Upper lobe of left lung (tissue), 4 donors: Measurements from ENCODE around the gene RNF213.

Experiments used
- EP300 ChIP-seq, 4 donors: sonication (generic); formaldehyde crosslinking; IDR thresholded peaks; one replicate each; pipeline ENCODE4 v1.5.1; 2017; ENCODE audit warnings: antibody characterized with exemption in 4 of 4, control low read depth in 2 of 4
- POLR2A ChIP-seq, 4 donors: fragments of 450-650 bp; IDR thresholded peaks; one replicate each; pipeline ENCODE4 v1.5.1; 2016 to 2017; ENCODE audit warnings: antibody characterized with exemption in 4 of 4, mild to moderate bottlenecking in 2 of 4
- TF ChIP-seq, protein P1 (sequence below), 6 experiments: fragments of 450-650 bp in 4 of 6; fragments of 200-600 bp in 2 of 6; sonication (generic) in 2 of 6; IDR thresholded peaks; one replicate each; pipeline ENCODE4 v1.5.1; 2016 to 2019; ENCODE audit warnings: antibody characterized with exemption in 6 of 6

DNA sequence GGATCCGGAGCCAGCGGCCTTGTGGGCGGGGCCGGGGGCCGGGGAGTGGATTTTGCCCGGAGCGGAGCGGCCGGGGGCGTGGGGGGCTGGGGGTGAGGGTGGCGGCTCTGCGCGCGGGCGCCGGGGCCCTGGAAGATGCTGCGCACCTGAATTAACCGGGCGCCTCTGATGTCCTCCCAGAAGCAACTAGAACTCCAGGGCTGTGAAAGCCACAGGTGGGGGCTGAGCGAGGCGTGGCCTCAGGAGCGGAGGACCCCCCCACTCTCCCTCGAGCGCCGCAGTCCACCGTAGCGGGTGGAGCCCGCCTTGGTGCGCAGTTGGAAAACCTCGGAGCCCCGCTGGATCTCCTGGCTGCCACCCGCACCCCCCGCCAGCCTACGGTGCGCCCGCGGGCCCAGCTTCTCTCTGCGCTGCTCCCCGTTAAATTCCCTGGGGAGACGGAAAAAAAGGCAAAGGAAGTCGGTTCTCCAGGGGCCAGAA lies 39.9 kb upstream of the RNF213 start:
- TF ChIP-seq, protein P1, sequence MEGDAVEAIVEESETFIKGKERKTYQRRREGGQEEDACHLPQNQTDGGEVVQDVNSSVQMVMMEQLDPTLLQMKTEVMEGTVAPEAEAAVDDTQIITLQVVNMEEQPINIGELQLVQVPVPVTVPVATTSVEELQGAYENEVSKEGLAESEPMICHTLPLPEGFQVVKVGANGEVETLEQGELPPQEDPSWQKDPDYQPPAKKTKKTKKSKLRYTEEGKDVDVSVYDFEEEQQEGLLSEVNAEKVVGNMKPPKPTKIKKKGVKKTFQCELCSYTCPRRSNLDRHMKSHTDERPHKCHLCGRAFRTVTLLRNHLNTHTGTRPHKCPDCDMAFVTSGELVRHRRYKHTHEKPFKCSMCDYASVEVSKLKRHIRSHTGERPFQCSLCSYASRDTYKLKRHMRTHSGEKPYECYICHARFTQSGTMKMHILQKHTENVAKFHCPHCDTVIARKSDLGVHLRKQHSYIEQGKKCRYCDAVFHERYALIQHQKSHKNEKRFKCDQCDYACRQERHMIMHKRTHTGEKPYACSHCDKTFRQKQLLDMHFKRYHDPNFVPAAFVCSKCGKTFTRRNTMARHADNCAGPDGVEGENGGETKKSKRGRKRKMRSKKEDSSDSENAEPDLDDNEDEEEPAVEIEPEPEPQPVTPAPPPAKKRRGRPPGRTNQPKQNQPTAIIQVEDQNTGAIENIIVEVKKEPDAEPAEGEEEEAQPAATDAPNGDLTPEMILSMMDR (IDR thresholded peaks at IDR 0.05) = no peak
- TF ChIP-seq POLR2A (IDR thresholded peaks at IDR 0.05) = no peak
- TF ChIP-seq EP300 (IDR thresholded peaks at IDR 0.05) = no peak
